ENCODE data around the gene ISCU.
"Not testable (repeated sequence)": the region's sequence is repeated elsewhere in the genome, so short reads cannot be mapped to it uniquely, and the experiment has no call there.

Gene ISCU

DNA sequence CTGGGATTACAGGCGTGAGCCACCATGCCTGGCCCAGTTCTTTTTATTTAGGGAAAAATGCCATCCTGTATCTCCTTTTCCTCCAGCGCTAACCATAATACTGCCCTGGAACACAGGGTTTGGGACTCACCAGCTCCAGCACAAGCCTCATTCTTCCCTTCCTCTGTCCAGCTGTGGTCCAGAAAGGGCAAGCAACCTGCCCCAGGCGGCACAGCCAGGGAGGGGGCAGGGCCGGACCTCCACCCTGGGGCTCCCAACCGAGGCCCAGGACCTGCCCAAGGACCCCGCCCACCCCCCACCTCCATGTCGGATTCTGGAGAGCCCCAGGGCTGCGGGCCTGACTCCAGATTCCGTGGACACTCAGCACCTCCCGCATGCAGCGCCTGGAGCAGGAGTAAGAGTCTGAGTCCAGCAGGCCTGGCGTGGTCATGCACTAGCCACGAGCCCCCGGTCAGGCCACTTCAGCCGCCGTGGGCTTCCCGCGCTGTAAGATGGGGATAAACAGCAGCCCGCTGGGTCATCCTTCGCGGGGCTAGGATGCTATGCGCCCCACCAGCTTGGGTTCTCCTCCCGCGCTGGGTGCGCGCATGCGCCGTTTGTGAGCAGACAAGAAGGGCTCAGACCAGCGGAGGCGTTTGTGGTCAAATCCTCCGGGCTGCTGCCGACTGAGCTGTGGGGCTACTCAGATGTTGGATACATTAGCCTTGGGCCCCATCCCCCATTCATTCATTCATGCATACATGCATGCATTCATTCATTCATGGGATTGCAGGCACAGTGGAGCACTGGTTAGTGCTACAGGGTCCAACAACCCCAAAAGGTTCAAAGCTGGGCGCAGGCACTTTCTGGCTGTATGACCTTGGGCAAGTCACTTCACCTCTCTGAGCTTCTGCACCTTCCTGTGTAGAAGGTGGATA lies 19.2 kb downstream of the ISCU start:
- intact Hi-C loops (cut with micrococcal nuclease), result no loop called here
- no peaks in the 10 kb centered on the region for H3K27me3 Mint-ChIP-seq
- peaks cover 6% of the 10 kb centered on the region for H3K9me3 Mint-ChIP-seq
- no peaks in the 10 kb centered on the region for H3K4me1 Mint-ChIP-seq (ENCODE audit: low read depth)
- H3K27ac Mint-ChIP-seq, result no peak overlapping the region
- H3K4me3 Mint-ChIP-seq, result no peak overlapping the region
- no peaks in the 10 kb centered on the region for H3K36me3 Mint-ChIP-seq (ENCODE audit: low read depth)

GRCh38 chr12:108582509-108582908 lies 20.1 kb downstream of the ISCU start:
- Mint-ChIP-seq H3K27me3 (no peaks in the 10 kb centered on the region), H3K9me3 (peaks cover 6% of the 10 kb centered on the region), H3K36me3 (ENCODE audit: low read depth) (no peaks in the 10 kb centered on the region), H3K27ac (no peak overlapping the region), H3K4me1 (ENCODE audit: low read depth) (no peaks in the 10 kb centered on the region), H3K4me3 (no peak overlapping the region)
- intact Hi-C loops (cut with micrococcal nuclease), result no loop called here

DNA sequence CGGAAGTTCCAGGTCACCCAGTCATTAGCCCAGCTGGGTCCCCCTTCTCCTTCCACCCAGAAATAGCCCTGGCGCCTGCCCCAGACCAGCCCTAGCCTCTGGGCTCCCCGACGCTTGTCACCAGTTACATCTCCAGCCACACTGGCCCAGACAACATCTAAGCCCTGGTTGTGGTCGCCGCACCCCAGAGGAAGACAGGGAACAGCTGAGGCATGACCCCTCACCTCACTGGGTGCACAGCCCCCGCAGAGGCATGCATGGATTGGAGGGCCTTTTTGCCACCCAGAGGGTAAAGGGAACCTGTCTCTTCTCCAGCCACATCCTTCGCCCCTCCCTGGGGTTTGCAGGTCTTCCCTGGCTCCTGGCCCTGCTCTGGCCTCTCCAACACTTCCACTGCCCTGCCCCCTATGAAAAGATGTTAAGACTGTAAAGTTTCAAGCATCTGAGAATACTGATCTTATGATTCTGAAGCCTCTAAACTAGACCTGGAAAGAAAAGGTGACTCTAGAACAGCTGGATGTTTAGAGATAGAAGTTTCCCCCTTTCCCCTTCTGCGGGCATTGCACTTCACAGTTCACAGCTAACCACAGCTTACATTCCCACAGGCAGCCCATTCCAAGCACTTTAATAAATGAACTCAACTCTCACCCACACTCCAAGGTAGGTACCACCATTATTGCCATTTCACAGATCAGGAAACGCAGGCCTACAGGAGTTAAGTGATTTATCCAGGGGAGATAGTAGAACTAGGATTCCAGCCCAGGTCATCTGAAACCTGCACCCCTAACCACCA lies 20.8 kb downstream of the ISCU start:
- Mint-ChIP-seq H3K27ac (no peak overlapping the region), H3K4me1 (ENCODE audit: low read depth) (no peaks in the 10 kb centered on the region), H3K9me3 (peaks cover 6% of the 10 kb centered on the region), H3K36me3 (ENCODE audit: low read depth) (no peaks in the 10 kb centered on the region), H3K27me3 (no peaks in the 10 kb centered on the region), H3K4me3 (no peak overlapping the region)
- intact Hi-C loops (cut with micrococcal nuclease), result no loop called here

DNA sequence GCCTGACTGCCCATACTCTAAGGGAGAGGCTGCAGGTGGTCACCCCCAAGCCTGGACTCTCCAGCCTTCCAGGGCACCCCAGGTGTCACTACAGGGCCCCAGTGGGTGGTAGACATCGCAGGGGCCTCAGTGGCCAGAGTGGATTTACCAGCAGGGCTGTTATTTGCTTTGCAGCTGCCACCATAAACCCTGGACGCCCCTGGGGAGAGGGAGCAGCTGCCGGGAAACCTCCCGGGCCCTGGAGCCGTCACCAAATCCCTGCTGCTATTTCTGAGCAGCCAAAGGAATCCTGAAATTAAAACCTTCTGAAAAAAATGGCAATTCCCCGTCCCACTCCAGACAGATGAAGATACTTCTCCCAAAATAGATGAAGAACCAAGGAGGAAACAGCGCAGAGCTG lies 21.6 kb downstream of the ISCU start:
- H3K27me3 Mint-ChIP-seq, result no peaks in the 10 kb centered on the region
- intact Hi-C loops (cut with micrococcal nuclease), result no loop called here

GRCh38 chr12:108584456-108585065 lies 22.2 kb downstream of the ISCU start:
- no peak overlapping the region for H3K4me3 Mint-ChIP-seq
- H3K27me3 Mint-ChIP-seq, result no peaks in the 10 kb centered on the region
- H3K4me1 Mint-ChIP-seq (ENCODE audit: low read depth), result no peaks in the 10 kb centered on the region
- no peaks in the 10 kb centered on the region for H3K9me3 Mint-ChIP-seq
- no peaks in the 10 kb centered on the region for H3K36me3 Mint-ChIP-seq (ENCODE audit: low read depth)
- intact Hi-C loops (cut with micrococcal nuclease), result no loop called here
- no peak overlapping the region for H3K27ac Mint-ChIP-seq

More for the DNA sequence above, 21.6 kb downstream of the ISCU start:
- Mint-ChIP-seq H3K4me3 (no peak overlapping the region), H3K36me3 (ENCODE audit: low read depth) (no peaks in the 10 kb centered on the region), H3K4me1 (ENCODE audit: low read depth) (no peaks in the 10 kb centered on the region), H3K9me3 (peaks cover 1% of the 10 kb centered on the region), H3K27ac (no peak overlapping the region)

- H3K4me3 Mint-ChIP-seq, result no peak overlapping the region
- no peaks in the 10 kb centered on the region for H3K9me3 Mint-ChIP-seq
- H3K27ac Mint-ChIP-seq, result no peak overlapping the region
- H3K36me3 Mint-ChIP-seq (ENCODE audit: low read depth), result no peaks in the 10 kb centered on the region
- H3K27me3 Mint-ChIP-seq, result no peaks in the 10 kb centered on the region
- intact Hi-C loops (cut with micrococcal nuclease), result no loop called here
- no peaks in the 10 kb centered on the region for H3K4me1 Mint-ChIP-seq (ENCODE audit: low read depth)
These were observed 23.5 kb downstream of the ISCU start for GRCh38 chr12:108585864-108586263.

DNA sequence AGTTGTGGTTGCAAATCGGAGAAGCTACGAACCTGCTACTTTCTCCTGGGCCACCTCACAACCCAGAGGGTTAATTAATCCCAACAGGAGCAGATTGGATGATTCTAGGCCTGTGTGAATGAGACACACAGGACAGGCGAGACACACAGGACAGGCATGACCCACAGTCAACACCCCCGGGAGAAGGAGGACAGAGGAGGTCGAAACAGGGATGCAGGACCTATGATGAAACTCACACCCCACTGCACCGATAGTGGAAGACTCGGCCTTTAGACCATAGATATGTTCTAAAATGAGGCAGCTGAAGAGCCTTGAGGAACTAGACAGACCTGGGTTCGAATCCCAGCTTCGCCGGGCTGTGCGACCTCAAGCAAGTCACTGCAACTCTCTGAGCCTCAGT lies 23.9 kb downstream of the ISCU start:
- Mint-ChIP-seq H3K27me3 (no peaks in the 10 kb centered on the region), H3K4me3 (no peak overlapping the region), H3K36me3 (ENCODE audit: low read depth) (no peaks in the 10 kb centered on the region), H3K4me1 (ENCODE audit: low read depth) (no peaks in the 10 kb centered on the region), H3K9me3 (no peaks in the 10 kb centered on the region), H3K27ac (no peak overlapping the region)
- intact Hi-C loops (cut with micrococcal nuclease), result no loop called here

GRCh38 chr12:108587826-108588225 lies 25.4 kb downstream of the ISCU start:
- Mint-ChIP-seq H3K27me3 (no peaks in the 10 kb centered on the region), H3K36me3 (ENCODE audit: low read depth) (no peaks in the 10 kb centered on the region), H3K9me3 (no peaks in the 10 kb centered on the region), H3K27ac (no peak overlapping the region), H3K4me1 (ENCODE audit: low read depth) (no peaks in the 10 kb centered on the region), H3K4me3 (no peak overlapping the region)
- intact Hi-C loops (cut with micrococcal nuclease), result no loop called here

DNA sequence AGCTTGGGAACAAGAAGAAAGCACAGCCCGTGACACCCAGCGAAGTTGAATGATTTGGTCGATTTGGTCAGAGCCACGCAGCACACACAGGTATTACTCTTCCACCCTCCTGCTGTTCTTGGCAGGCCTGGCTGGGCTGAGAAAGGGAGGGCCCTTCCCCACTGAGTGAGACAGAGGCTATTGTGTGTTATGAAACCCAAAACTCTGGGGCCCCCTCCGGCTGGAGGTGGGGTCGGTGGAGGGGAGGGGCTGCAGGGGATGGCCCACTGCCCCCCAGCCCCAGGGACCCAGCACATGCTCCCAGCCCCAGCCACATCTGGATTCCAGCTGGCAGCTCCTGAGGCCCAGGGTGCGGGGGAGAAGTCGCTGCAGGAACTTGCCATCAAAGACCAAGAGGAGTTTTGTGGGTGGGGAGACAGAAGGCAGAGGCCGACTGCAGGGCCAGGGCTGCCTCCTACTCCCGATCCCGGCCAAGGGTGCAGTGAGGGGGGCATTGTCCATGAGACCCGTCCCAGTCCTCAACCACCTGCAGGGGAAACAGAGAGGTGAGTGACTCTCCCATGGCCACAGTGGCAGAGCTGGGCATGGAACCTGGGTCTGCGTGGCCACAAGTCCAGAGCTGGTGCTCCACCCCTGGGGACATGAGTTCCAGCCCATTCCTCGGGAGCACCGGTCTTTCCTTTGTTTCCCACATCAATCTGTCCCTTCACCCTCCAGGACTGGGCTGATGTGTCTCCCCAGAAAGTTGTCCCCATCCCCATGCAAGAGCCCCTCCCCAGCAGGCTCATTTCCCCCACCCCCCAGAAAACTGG lies 26.8 kb downstream of the ISCU start:
- Mint-ChIP-seq H3K36me3 (ENCODE audit: low read depth) (no peaks in the 10 kb centered on the region), H3K9me3 (no peaks in the 10 kb centered on the region), H3K4me1 (ENCODE audit: low read depth) (no peaks in the 10 kb centered on the region), H3K27ac (no peak overlapping the region), H3K4me3 (no peak overlapping the region), H3K27me3 (no peaks in the 10 kb centered on the region)
- intact Hi-C loops (cut with micrococcal nuclease), result no loop called here

- no peak overlapping the region for H3K4me3 Mint-ChIP-seq
- H3K27ac Mint-ChIP-seq, result no peak overlapping the region
- no peaks in the 10 kb centered on the region for H3K4me1 Mint-ChIP-seq (ENCODE audit: low read depth)
- no peaks in the 10 kb centered on the region for H3K36me3 Mint-ChIP-seq (ENCODE audit: low read depth)
- no peaks in the 10 kb centered on the region for H3K27me3 Mint-ChIP-seq
- H3K9me3 Mint-ChIP-seq, result no peaks in the 10 kb centered on the region
- intact Hi-C loops (cut with micrococcal nuclease), result no loop called here
These were observed 27.4 kb downstream of the ISCU start for GRCh38 chr12:108589840-108590229.

DNA sequence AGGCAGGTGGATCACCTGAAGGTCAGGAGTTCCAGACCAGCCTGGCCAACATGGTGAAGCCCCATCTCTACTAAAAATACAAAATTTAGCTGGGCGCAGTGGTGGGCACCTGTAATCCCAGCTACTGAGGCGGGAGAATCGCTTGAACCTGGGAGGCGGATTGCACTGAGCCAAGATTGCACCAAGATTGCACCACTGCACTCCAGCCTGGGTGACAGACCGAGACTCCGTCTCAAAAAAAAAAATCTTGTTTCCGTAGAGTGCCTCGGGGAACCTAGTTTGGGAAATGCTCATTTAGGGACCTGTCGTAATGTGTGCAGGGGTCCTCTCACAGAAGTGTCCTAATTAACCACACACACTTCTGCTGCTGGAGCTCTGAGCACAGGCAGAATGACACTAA lies 28.1 kb downstream of the ISCU start:
- H3K4me3 Mint-ChIP-seq; H3K27me3 Mint-ChIP-seq; H3K9me3 Mint-ChIP-seq; H3K27ac Mint-ChIP-seq; H3K4me1 Mint-ChIP-seq (ENCODE audit: low read depth); intact Hi-C loops (cut with micrococcal nuclease); H3K36me3 Mint-ChIP-seq (ENCODE audit: low read depth): not testable (repeated sequence)

GRCh38 chr12:108591267-108591980 lies 29.0 kb downstream of the ISCU start:
- no peaks in the 10 kb centered on the region for H3K9me3 Mint-ChIP-seq
- intact Hi-C loops (cut with micrococcal nuclease), result no loop called here
- H3K36me3 Mint-ChIP-seq (ENCODE audit: low read depth), result no peaks in the 10 kb centered on the region
- H3K4me1 Mint-ChIP-seq (ENCODE audit: low read depth), result no peaks in the 10 kb centered on the region
- H3K27ac Mint-ChIP-seq, result no peak overlapping the region
- no peaks in the 10 kb centered on the region for H3K27me3 Mint-ChIP-seq
- no peak overlapping the region for H3K4me3 Mint-ChIP-seq

Measured in dendritic cell treated with granulocyte-macrophage colony-stimulating factor and Interleukin-4, amounts not matched to agents 40 ng/mL and 50 ng/mL, for 4 days (primary cell).